Left ventricle myocardium inferior (tissue), 1 donor: ENCODE data around the gene GAS5. TPM values are rescaled to one million over a fixed set of nuclear protein-coding genes. Genes with fewer than 3 reads are reported as not detected.

Experiments
- DNase-seq: peaks from one replicate; pipeline ENCODE4 v3.0.0-alpha.2; 2020
- H3K27ac ChIP-seq: fragments of 200-600 bp; replicated peaks from 2 replicates; pipeline ENCODE4 v1.8.0; 2021
- H3K27me3 ChIP-seq: fragments of 200-600 bp; 2 replicates; pipeline ENCODE4 v1.8.0; 2021; ENCODE audit warnings: low read depth
- H3K36me3 ChIP-seq: fragments of 200-600 bp; 2 replicates; pipeline ENCODE4 v1.8.0; 2021
- H3K4me1 ChIP-seq: fragments of 200-600 bp; 2 replicates; pipeline ENCODE4 v1.8.0; 2021
- H3K4me3 ChIP-seq: fragments of 200-600 bp; 2 replicates; pipeline ENCODE4 v1.8.0; 2021; ENCODE audit warnings: mild to moderate bottlenecking, moderate library complexity
- H3K9me3 ChIP-seq: fragments of 200-600 bp; replicated peaks from 2 replicates; pipeline ENCODE4 v1.8.0; 2021
- CTCF ChIP-seq: fragments of 200-600 bp; IDR thresholded peaks from 2 replicates; pipeline ENCODE4 v1.8.0; 2021; ENCODE audit warnings: antibody characterized with exemption, mild to moderate bottlenecking, borderline replicate concordance
- intact Hi-C: fragments of 100-400 bp; cut with micrococcal nuclease; formaldehyde crosslinking; loops from one replicate; pipeline ENCODE4 v1.11.0; 2022
- total RNA-seq: library from RNA; stranded (reverse); fragmentation: NEBNext Ultra II Directional; extraction: Animal tissue kit (Norgen Biotek cat#: 25700); gene quantifications from one replicate; pipeline ENCODE4 v1.2.1, GENCODE V29; 2021
- donor health status: DM: no; HTN: yes; CAD: no; lungs with severe emphysema.

GAS5 gene
- total RNA-seq, 1 donor from 2014 or later = 50.5 TPM

GRCh38 chr1:173913111-173913510 is 45.3 kb upstream of the GAS5 start:
- peaks cover 6% of the 10 kb centered on the region for H3K36me3 ChIP-seq

GRCh38 chr1:173903827-173904531 is 36.2 kb upstream of the GAS5 start:
- H3K27ac ChIP-seq = no peak overlapping the region
- no peak for DNase-seq
- H3K4me3 ChIP-seq = no peak overlapping the region
- H3K27me3 ChIP-seq = no peaks in the 10 kb centered on the region
- no peaks in the 10 kb centered on the region for H3K4me1 ChIP-seq
- no peaks in the 10 kb centered on the region for H3K9me3 ChIP-seq
- no peak for TF ChIP-seq CTCF
- H3K36me3 ChIP-seq = peaks cover 14% of the 10 kb centered on the region
- intact Hi-C loops = no loop called here

More at GRCh38 chr1:173913111-173913510, 45.3 kb upstream of the GAS5 start:
- no peaks in the 10 kb centered on the region for H3K27me3 ChIP-seq
- intact Hi-C loops = no loop called here
- no peaks in the 10 kb centered on the region for H3K4me1 ChIP-seq
- H3K9me3 ChIP-seq = no peaks in the 10 kb centered on the region
- no peak for TF ChIP-seq CTCF
- H3K27ac ChIP-seq = no peak overlapping the region
- no peak for DNase-seq
- H3K4me3 ChIP-seq = no peak overlapping the region

GRCh38 chr1:173900992-173901391 is 33.2 kb upstream of the GAS5 start:
- no peak for DNase-seq
- Histone ChIP-seq H3K27me3 (no peaks in the 10 kb centered on the region), H3K27ac (no peak overlapping the region), H3K36me3 (no peaks in the 10 kb centered on the region), H3K4me1 (no peaks in the 10 kb centered on the region), H3K4me3 (no peak overlapping the region), H3K9me3 (no peaks in the 10 kb centered on the region)
- TF ChIP-seq CTCF = no peak
- intact Hi-C loops = no loop called here

GRCh38 chr1:173900427-173900826 is 32.6 kb upstream of the GAS5 start:
- DNase-seq = no peak
- TF ChIP-seq CTCF = no peak
- Histone ChIP-seq H3K9me3 (no peaks in the 10 kb centered on the region), H3K27me3 (no peaks in the 10 kb centered on the region), H3K4me1 (no peaks in the 10 kb centered on the region), H3K27ac (no peak overlapping the region), H3K4me3 (no peak overlapping the region), H3K36me3 (no peaks in the 10 kb centered on the region)
- intact Hi-C loops = no loop called here

GRCh38 chr1:173894189-173894588 is 26.4 kb upstream of the GAS5 start:
- TF ChIP-seq CTCF = no peak

More at GRCh38 chr1:173894189-173894588, 26.4 kb upstream of the GAS5 start:
- no peaks in the 10 kb centered on the region for H3K9me3 ChIP-seq
- no peak for DNase-seq
- peaks cover 6% of the 10 kb centered on the region for H3K36me3 ChIP-seq
- H3K27ac ChIP-seq = no peak overlapping the region
- H3K4me1 ChIP-seq = no peaks in the 10 kb centered on the region
- H3K27me3 ChIP-seq = no peaks in the 10 kb centered on the region
- no peak overlapping the region for H3K4me3 ChIP-seq
- intact Hi-C loops = no loop called here
